K562 (cell line): ENCODE measurements around the gene PTH1R. TPM values are rescaled to one million over a fixed set of nuclear protein-coding genes. Genes with fewer than 3 reads are reported as not detected.
A peak's percentile ranks its signal among the peaks of the same experiment; 100 is the strongest.

Experiments
- ATAC-seq: fragments of 200-7000 bp; cut with Tn5 transposase; 3 replicates; pipeline ENCODE4 v1.9.1; 2020; ENCODE audit warnings: moderate library complexity
- BruUV-seq: library from RNA; stranded (reverse); fragments of 400-500 nt; replicated peaks from 2 replicates; lab custom pipeline; 2021; lab: Mats Ljungman, UMichigan
- CTCF ChIA-PET: fragments of 300-600 bp; formaldehyde crosslinking; extraction: SDS; loops from one replicate; lab custom pipeline; 2021; ENCODE audit warnings: low intra/inter-chr PET ratio; lab: Yijun Ruan, JAX
- POLR2A ChIA-PET: fragments of 300-600, 350-650 bp; sonication (Branson Sonifier 250); formaldehyde crosslinking; extraction: SDS; loops from one replicate; lab custom pipeline; 2021; ENCODE audit warnings: antibody characterized with exemption, inconsistent platforms; lab: Yijun Ruan, JAX
- DNase-seq, 4 experiments: peaks; one replicate each; pipeline versions ENCODE4 v3.0.0 to v3.0.0-alpha.2; 2011 to 2018; ENCODE audit warnings: low spot score in 3 of 4, mixed read lengths in 3 of 4; ENCODE audit errors: extremely low read depth in 1 of 4
- FAIRE-seq: peaks from 2 replicates; lab custom pipeline; 2011; peaks lifted over from hg19 to GRCh38; lab: Jason Lieb, UNC
- H2AFZ ChIP-seq: 2 replicates; pipeline ENCODE4 v1.6.0; 2011; ENCODE audit warnings: low read depth, low read length, control low read depth, inconsistent platforms
- H3K27ac ChIP-seq: fragments of 200-600 bp; 3 replicates; pipeline ENCODE4 v1.8.0; 2011; ENCODE audit warnings: low read depth, mild to moderate bottlenecking, control low read depth, inconsistent platforms, low read length, moderate library complexity, mixed read lengths; ENCODE audit errors: extremely low read depth
- H3K27me3 ChIP-seq, 2 experiments: fragments of 300-600 bp in 1 of 2; 2 replicates in 1 of 2; 3 replicates in 1 of 2; pipeline versions ENCODE4 v1.6.0 to v1.8.0; 2011; ENCODE audit warnings: inconsistent platforms in 2 of 2, low read length in 2 of 2, mild to moderate bottlenecking in 1 of 2, mixed read lengths in 1 of 2, moderate library complexity in 1 of 2; ENCODE audit not compliant: control insufficient read depth in 2 of 2, insufficient read depth in 2 of 2
- H3K36me3 ChIP-seq: fragments of 300-600 bp; 3 replicates; pipeline ENCODE4 v1.8.0; 2011; ENCODE audit warnings: mild to moderate bottlenecking, low read length, inconsistent platforms; ENCODE audit not compliant: control insufficient read depth, insufficient read depth
- H3K4me1 ChIP-seq, 2 experiments: fragments of 200-600 bp in 1 of 2; replicated peaks in 1 of 2; 2 replicates in 1 of 2; 3 replicates in 1 of 2; pipeline versions ENCODE4 v1.5.1 to v1.8.0; 2011; ENCODE audit warnings: inconsistent platforms in 2 of 2, low read length in 2 of 2, mild to moderate bottlenecking in 1 of 2, mixed read lengths in 1 of 2, moderate library complexity in 1 of 2; ENCODE audit not compliant: control insufficient read depth in 2 of 2, insufficient read depth in 2 of 2
- H3K4me2 ChIP-seq: 2 replicates; pipeline ENCODE4 v1.6.1; 2011; ENCODE audit warnings: low read length, control low read depth, inconsistent platforms, mixed read lengths; ENCODE audit not compliant: insufficient read depth
- H3K4me3 ChIP-seq: fragments of 200-600 bp; sonication (generic), shearing (Covaris generic); 2 replicates; pipeline ENCODE4 v1.5.1; 2016; ENCODE audit warnings: control low read depth, inconsistent platforms
- H3K79me2 ChIP-seq: fragments of 200-600 bp; 3 replicates; pipeline ENCODE4 v1.8.0; 2011; ENCODE audit warnings: low read length, inconsistent platforms; ENCODE audit not compliant: control insufficient read depth, insufficient read depth
- H3K9ac ChIP-seq, 2 experiments: 2 replicates each; pipeline versions ENCODE4 v1.6.0 to v1.6.1; 2011; ENCODE audit warnings: low read depth in 2 of 2, low read length in 2 of 2, control low read depth in 1 of 2, inconsistent platforms in 1 of 2, mild to moderate bottlenecking in 1 of 2, mixed read lengths in 1 of 2; ENCODE audit not compliant: insufficient read depth in 1 of 2
- H3K9me1 ChIP-seq: one replicate; pipeline ENCODE4 v1.6.0; 2011; ENCODE audit warnings: inconsistent platforms, mild to moderate bottlenecking, low read length, moderate library complexity; ENCODE audit not compliant: control insufficient read depth, insufficient read depth
- H3K9me3 ChIP-seq: replicated peaks from 2 replicates; pipeline ENCODE4 v1.5.1; 2011; ENCODE audit warnings: low read depth, low read length, inconsistent platforms; ENCODE audit not compliant: control insufficient read depth, insufficient read depth
- H4K20me1 ChIP-seq: replicated peaks from 2 replicates; pipeline ENCODE4 v1.6.1; 2011; ENCODE audit warnings: low read length, inconsistent platforms, mixed read lengths; ENCODE audit not compliant: control insufficient read depth, insufficient read depth
- NR4A1 ChIP-seq, 2 experiments: fragments of 250-450 bp in 1 of 2; fragments of 450-650 bp in 1 of 2; sonication (Bioruptor Pico) in 1 of 2; IDR thresholded peaks; 2 replicates each; pipeline versions ENCODE4 v1.4.0 to v1.6.1; 2016 to 2020; ENCODE audit warnings: mild to moderate bottlenecking in 2 of 2, missing compliant biosample characterization in 1 of 2, missing genetic modification characterization in 1 of 2, moderate library complexity in 1 of 2
- ZFP30 ChIP-seq: fragments of 250-450 bp; sonication (Bioruptor Pico); IDR thresholded peaks from 2 replicates; pipeline ENCODE4 v1.8.0; 2022; ENCODE audit warnings: moderate library complexity, mild to moderate bottlenecking, inconsistent platforms, borderline replicate concordance
- ZNF644 ChIP-seq: fragments of 200-800 bp; sonication (Bioruptor generic); IDR thresholded peaks from 2 replicates; pipeline ENCODE4 v1.6.1; 2016; ENCODE audit warnings: low read depth, missing genetic modification characterization, missing compliant biosample characterization
- WGBS: fragments of 100-300 bp; shearing (Covaris generic); methylation state at CpG from one replicate; pipeline ENCODE4 v1.1.6; 2016; ENCODE audit warnings: low coverage, mixed read lengths; ENCODE audit not compliant: insufficient coverage; ENCODE audit errors: missing lambda C conversion rate; 5-methylcytosine and 5-hydroxymethylcytosine counted together
- in situ Hi-C: fragments of 300-500 bp; cut with MboI; formaldehyde crosslinking; loops from 4 replicates; pipeline ENCODE4 v1.15.0; 2018; ENCODE audit warnings: inconsistent platforms, mixed read lengths
- intact Hi-C: fragments of 100-400 bp; cut with micrococcal nuclease; formaldehyde crosslinking; loops from 2 replicates; pipeline ENCODE4 v1.14.2; 2022
- polyA plus RNA-seq, 8 experiments: library from polyadenylated mRNA; depleted of rRNA in 4 of 8; stranded (reverse) in 5 of 8; unstranded in 3 of 8; fragments of >200 nt; fragmentation: Nextera tagmentation in 2 of 8; fragmentation: Illumina TruSeq in 1 of 8; extraction: Ambion mirVana in 2 of 8; extraction: Trizol in 1 of 8; gene quantifications; 2 replicates each; pipeline versions ENCODE4 v1.2.1 to v1.2.3, GENCODE V29; 2011 to 2014; ENCODE audit warnings: inconsistent platforms in 1 of 8, missing spikeins in 1 of 8
- total RNA-seq, 7 experiments: library from RNA; depleted of rRNA in 6 of 7; stranded (reverse); fragments of >200 nt in 6 of 7; fragmentation: Illumina TruSeq in 2 of 7; extraction: Trizol in 2 of 7; gene quantifications; 2 replicates each; pipeline versions ENCODE4 v1.2.1 to v1.2.3, GENCODE V29; 2011 to 2021; ENCODE audit warnings: low replicate concordance in 1 of 7
- TF ChIP-seq, protein P1 (sequence below), 3 experiments: fragments of 200-800 bp in 1 of 3; sonication (Bioruptor generic) in 1 of 3; sonication (generic) in 1 of 3; formaldehyde crosslinking in 1 of 3; IDR thresholded peaks; 2 replicates each; pipeline versions ENCODE4 v1.6.1 to v1.8.0; 2016 to 2022; ENCODE audit warnings: mild to moderate bottlenecking in 2 of 3, missing compliant biosample characterization in 2 of 3, missing genetic modification characterization in 2 of 3, missing genetic modification reagents in 1 of 3
- TF ChIP-seq, protein P2 (sequence below): fragments of 450-650 bp; formaldehyde crosslinking; IDR thresholded peaks from 2 replicates; pipeline ENCODE4 v1.4.0; 2020; ENCODE audit warnings: mild to moderate bottlenecking, moderate library complexity

The PTH1R gene
- total and polyA plus RNA-seq, 9 of the 15 experiments (the other 6 are each of a cell fraction or from before 2014, with no cell fraction given) = not detected

DNA sequence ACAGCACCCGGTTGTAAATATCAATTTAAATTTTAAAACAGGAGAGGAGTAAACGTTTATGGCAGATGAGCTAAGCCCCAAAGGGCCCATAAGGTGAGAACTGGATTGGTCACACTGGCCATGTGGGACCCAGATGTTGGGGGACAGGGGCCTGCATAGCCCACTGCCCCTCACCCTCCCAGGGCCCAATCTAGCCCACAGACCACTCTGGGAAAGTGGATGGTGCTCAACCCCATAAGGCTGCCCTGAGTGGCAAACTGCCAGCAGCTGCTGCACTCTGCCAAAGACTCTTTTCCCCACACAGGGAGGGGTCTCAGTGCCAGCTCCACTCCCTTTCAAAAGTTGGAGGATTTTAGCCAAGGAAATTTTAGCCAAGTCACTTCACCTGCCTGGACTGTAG, 56.6 kb downstream of the PTH1R start:
- FAIRE-seq (no peak), ATAC-seq (no peak), DNase-seq (no peak)
- Histone ChIP-seq H2AFZ (no peak overlapping the region), H3K36me3 (peaks cover 77% of the 10 kb centered on the region), H3K27me3 (no peaks in the 10 kb centered on the region), H3K79me2 (peaks cover 96% of the 10 kb centered on the region), H3K9ac (peak overlapping the region in 1 of 2 experiments; percentile 57; a peak in 2 of 4 replicates), H3K9me1 (peaks cover 12% of the 10 kb centered on the region), H3K4me3 (no peak overlapping the region), H3K9me3 (no peaks in the 10 kb centered on the region), H3K4me2 (no peak overlapping the region), H4K20me1 (peaks cover 38% of the 10 kb centered on the region), H3K4me1 (peaks cover 39 to 40% of the 10 kb centered on the region in 2 experiments), H3K27ac (no peak overlapping the region; the same call in 2 of the 3 replicates)
- intact Hi-C loops (loop anchor here (5.0 kb wide), 1 partner anchor 43 kb away; the partner anchor contains the start of genes CCDC12 and NBEAL2), in situ Hi-C loops (no loop called here)
- ChIA-PET POLR2A (interaction anchor here (0.6 to 3.0 kb wide), 13 partner anchors 10 to 56 kb away, joined by 3 to 10 read pairs (median 4); partner anchors contain the start of genes CCDC12 and NBEAL2), CTCF (no interaction called here)
- 48% methylated on average over 2 of the region's 2 CpGs for WGBS
- BruUV-seq = no TSS peak
- TF ChIP-seq ZNF644 (tag) (no peak), ZFP30 (no peak), NR4A1 (CRISPR knock-in tag; IDR thresholded peaks at IDR 0.05) (0 out of 2 replicates have a peak, but pooled peaks have one; percentile 43), NR4A1 (tag; IDR thresholded peaks at IDR 0.05) (no peak)
- TF ChIP-seq, protein P1, sequence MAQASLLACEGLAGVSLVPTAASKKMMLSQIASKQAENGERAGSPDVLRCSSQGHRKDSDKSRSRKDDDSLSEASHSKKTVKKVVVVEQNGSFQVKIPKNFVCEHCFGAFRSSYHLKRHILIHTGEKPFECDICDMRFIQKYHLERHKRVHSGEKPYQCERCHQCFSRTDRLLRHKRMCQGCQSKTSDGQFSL (CRISPR knock-in tag; IDR thresholded peaks at IDR 0.05) = no peak
- TF ChIP-seq, protein P1 (tag; IDR thresholded peaks at IDR 0.05) = no peak
- TF ChIP-seq, protein P2, sequence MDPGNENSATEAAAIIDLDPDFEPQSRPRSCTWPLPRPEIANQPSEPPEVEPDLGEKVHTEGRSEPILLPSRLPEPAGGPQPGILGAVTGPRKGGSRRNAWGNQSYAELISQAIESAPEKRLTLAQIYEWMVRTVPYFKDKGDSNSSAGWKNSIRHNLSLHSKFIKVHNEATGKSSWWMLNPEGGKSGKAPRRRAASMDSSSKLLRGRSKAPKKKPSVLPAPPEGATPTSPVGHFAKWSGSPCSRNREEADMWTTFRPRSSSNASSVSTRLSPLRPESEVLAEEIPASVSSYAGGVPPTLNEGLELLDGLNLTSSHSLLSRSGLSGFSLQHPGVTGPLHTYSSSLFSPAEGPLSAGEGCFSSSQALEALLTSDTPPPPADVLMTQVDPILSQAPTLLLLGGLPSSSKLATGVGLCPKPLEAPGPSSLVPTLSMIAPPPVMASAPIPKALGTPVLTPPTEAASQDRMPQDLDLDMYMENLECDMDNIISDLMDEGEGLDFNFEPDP (CRISPR knock-in tag) = no peak
